Measurements from ENCODE around the gene EGFR.

EGFR gene

DNA sequence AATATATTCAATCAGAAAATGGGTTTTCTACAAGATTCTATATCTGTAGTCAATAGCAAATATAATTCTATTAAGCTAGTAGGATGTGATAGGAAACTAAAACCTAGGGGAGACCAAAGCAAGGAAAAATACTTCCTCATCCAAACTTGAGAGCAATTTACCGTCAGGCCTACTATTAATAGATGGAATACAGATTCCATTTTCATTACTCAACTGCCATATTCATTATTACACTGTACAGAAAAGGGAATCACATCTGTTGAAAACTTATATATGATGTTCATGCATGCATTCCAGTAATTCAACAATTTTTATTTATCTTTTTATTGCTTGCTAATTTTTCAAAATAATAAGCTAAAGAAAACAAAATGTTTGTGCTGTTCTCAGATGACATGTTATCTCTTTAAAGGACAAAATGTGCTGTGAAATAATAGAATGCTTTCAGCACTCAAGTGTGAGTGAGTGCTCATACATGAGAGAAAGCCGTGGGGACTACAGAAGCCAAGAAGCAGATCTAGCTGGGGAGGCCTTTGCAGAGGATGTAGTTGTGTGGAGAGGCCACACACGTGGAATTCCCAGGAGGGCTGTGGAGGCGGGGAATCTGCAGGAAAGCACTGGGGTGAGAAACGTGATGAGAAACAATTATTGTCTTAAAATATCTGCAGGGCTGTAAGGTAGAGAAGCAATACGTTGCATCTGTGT lies 110.0 kb downstream of the EGFR start:
- no peaks in the 10 kb centered on the region for H3K9me3 ChIP-seq (ENCODE audit: insufficient read depth, low read length)
- no peak for TF ChIP-seq EZH2phosphoT487 (IDR thresholded peaks at IDR 0.05; ENCODE audit: low read depth)
- TF ChIP-seq, protein P1, sequence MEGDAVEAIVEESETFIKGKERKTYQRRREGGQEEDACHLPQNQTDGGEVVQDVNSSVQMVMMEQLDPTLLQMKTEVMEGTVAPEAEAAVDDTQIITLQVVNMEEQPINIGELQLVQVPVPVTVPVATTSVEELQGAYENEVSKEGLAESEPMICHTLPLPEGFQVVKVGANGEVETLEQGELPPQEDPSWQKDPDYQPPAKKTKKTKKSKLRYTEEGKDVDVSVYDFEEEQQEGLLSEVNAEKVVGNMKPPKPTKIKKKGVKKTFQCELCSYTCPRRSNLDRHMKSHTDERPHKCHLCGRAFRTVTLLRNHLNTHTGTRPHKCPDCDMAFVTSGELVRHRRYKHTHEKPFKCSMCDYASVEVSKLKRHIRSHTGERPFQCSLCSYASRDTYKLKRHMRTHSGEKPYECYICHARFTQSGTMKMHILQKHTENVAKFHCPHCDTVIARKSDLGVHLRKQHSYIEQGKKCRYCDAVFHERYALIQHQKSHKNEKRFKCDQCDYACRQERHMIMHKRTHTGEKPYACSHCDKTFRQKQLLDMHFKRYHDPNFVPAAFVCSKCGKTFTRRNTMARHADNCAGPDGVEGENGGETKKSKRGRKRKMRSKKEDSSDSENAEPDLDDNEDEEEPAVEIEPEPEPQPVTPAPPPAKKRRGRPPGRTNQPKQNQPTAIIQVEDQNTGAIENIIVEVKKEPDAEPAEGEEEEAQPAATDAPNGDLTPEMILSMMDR (IDR thresholded peaks at IDR 0.05; ENCODE audit: low read depth, low read length): no peak
- H3K36me3 ChIP-seq (replicated peaks; ENCODE audit: low read depth, low read length): no peaks in the 10 kb centered on the region
- H3K4me3 ChIP-seq (ENCODE audit: low read length): no peak overlapping the region
- H3K4me1 ChIP-seq (ENCODE audit: low read length): peaks cover 63% of the 10 kb centered on the region
- H3K4me2 ChIP-seq (ENCODE audit: low read length): no peak overlapping the region
- no peak overlapping the region for H3K9ac ChIP-seq (ENCODE audit: low read length)
- no peak overlapping the region for H2AFZ ChIP-seq (ENCODE audit: low read depth, low read length)
- no peak overlapping the region for H3K27ac ChIP-seq (ENCODE audit: low read length)
- H3K79me2 ChIP-seq (ENCODE audit: low read length): no peaks in the 10 kb centered on the region
- no peaks in the 10 kb centered on the region for H4K20me1 ChIP-seq (ENCODE audit: insufficient read depth, low read length)
- peaks cover 8% of the 10 kb centered on the region; the same call in 1 of the 2 replicates for H3K27me3 ChIP-seq (ENCODE audit: low read depth, low read length)

DNA sequence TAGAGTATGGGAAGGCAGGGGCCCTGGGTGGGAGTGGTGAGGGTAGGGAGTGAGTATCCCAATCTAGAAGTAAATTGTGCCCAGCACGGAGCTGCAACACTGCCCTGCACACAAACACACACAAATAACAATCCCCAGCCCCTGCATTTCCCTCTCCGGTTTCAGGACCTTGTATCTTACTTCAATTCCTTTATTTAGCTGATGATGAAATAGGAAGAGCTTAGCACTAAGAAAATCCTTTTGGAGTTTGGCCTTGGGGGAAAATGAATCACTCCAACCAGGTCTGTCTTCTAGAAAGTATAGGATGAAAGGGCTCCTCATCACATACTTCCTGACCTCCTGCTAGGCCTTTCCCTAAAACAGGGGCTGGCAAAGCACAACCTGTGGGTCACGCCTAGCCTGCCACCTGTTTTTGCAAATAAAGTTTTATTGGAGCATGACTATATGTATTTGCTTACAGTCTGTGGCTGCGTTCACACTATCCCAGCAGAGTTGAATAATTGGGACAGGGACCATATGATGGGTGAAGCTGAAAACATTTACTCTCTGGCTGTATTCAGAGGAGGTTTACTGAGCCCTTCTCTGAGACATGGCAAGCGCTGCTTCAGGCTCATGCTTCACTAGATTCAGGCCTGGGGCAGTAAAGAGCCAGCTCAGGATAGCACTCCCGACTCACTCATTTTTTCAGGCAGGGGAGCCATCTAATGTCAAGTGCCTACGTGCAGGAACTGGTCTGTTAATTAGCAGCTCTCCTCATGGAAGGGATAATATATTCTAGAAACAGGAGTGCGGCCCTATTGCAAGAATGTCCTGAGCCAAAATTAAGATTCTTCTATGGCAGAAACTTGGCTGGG lies 111.0 kb downstream of the EGFR start:
- H3K4me2 ChIP-seq (ENCODE audit: low read length): peak overlapping the region; percentile 97
- H4K20me1 ChIP-seq (ENCODE audit: insufficient read depth, low read length): no peaks in the 10 kb centered on the region
- peak overlapping the region; percentile 22 for H2AFZ ChIP-seq (ENCODE audit: low read depth, low read length)
- H3K27ac ChIP-seq (ENCODE audit: low read length): peak overlapping the region; percentile 99
- peaks cover 73% of the 10 kb centered on the region for H3K4me1 ChIP-seq (ENCODE audit: low read length)
- H3K27me3 ChIP-seq (ENCODE audit: low read depth, low read length): 0 out of 2 replicates have a peak, but pooled peaks cover under 1% of the 10 kb centered on the region
- H3K9me3 ChIP-seq (ENCODE audit: insufficient read depth, low read length): no peaks in the 10 kb centered on the region
- H3K79me2 ChIP-seq (ENCODE audit: low read length): no peaks in the 10 kb centered on the region
- TF ChIP-seq EZH2phosphoT487 (IDR thresholded peaks at IDR 0.05; ENCODE audit: low read depth): no peak
- TF ChIP-seq, protein P1 (IDR thresholded peaks at IDR 0.05; ENCODE audit: low read depth, low read length): no peak
- H3K4me3 ChIP-seq (ENCODE audit: low read length): peak overlapping the region; percentile 72
- H3K36me3 ChIP-seq (replicated peaks; ENCODE audit: low read depth, low read length): peaks cover 2% of the 10 kb centered on the region
- H3K9ac ChIP-seq (ENCODE audit: low read length): peak overlapping the region; percentile 88

GRCh38 chr7:55130395-55131141 lies 111.8 kb downstream of the EGFR start:
- peaks cover 76% of the 10 kb centered on the region for H3K4me1 ChIP-seq (ENCODE audit: low read length)
- no peaks in the 10 kb centered on the region for H3K79me2 ChIP-seq (ENCODE audit: low read length)
- H3K9ac ChIP-seq (ENCODE audit: low read length): peak overlapping the region; percentile 88
- H3K9me3 ChIP-seq (ENCODE audit: insufficient read depth, low read length): 0 out of 2 replicates have a peak, but pooled peaks cover 3% of the 10 kb centered on the region
- peaks cover 9% of the 10 kb centered on the region for H3K36me3 ChIP-seq (replicated peaks; ENCODE audit: low read depth, low read length)
- peak overlapping the region; percentile 22 for H2AFZ ChIP-seq (ENCODE audit: low read depth, low read length)
- H3K27ac ChIP-seq (ENCODE audit: low read length): peak overlapping the region; percentile 99
- no peaks in the 10 kb centered on the region for H3K27me3 ChIP-seq (ENCODE audit: low read depth, low read length)
- no peak for TF ChIP-seq EZH2phosphoT487 (IDR thresholded peaks at IDR 0.05; ENCODE audit: low read depth)
- TF ChIP-seq, protein P1 (IDR thresholded peaks at IDR 0.05; ENCODE audit: low read depth, low read length): no peak
- peak overlapping the region; percentile 97 for H3K4me2 ChIP-seq (ENCODE audit: low read length)
- peak overlapping the region; percentile 72 for H3K4me3 ChIP-seq (ENCODE audit: low read length)
- no peaks in the 10 kb centered on the region for H4K20me1 ChIP-seq (ENCODE audit: insufficient read depth, low read length)
